NCI-H69 (cell line): ENCODE results near the gene DDX39A.
"Not testable (repeated sequence)": the region's sequence is repeated elsewhere in the genome, so short reads cannot be mapped to it uniquely, and the experiment has no call there.

ENCODE experiments used
- DNase-seq: peaks from one replicate; lab custom pipeline; 2025; lab: John Stamatoyannopoulos, UW

Gene DDX39A

GRCh38 chr19:14385492-14385891 is 33.6 kb downstream of the DDX39A start:
- no peak for DNase-seq

- no peak for DNase-seq
These were observed 35.2 kb downstream of the DDX39A start for GRCh38 chr19:14383661-14384555.

GRCh38 chr19:14381689-14382474 is 37.3 kb downstream of the DDX39A start:
- no peak for DNase-seq

GRCh38 chr19:14379294-14380065 is 39.7 kb downstream of the DDX39A start:
- DNase-seq: no peak

- no peak for DNase-seq
These were observed 40.3 kb downstream of the DDX39A start for GRCh38 chr19:14378890-14379289.

- peak; percentile 38 for DNase-seq
These were observed 41.2 kb downstream of the DDX39A start for GRCh38 chr19:14377883-14378328.

- peak; percentile 54 for DNase-seq
These were observed 43.4 kb downstream of the DDX39A start for GRCh38 chr19:14375582-14376291.

- DNase-seq: no peak
These were observed 44.0 kb downstream of the DDX39A start for GRCh38 chr19:14375055-14375581.

- not testable (repeated sequence) for DNase-seq
These were observed 44.8 kb downstream of the DDX39A start for GRCh38 chr19:14374313-14374712.

- DNase-seq: not testable (repeated sequence)
These were observed 46.6 kb downstream of the DDX39A start for GRCh38 chr19:14372384-14373077.

GRCh38 chr19:14371301-14371821 is 47.8 kb downstream of the DDX39A start:
- no peak for DNase-seq

- DNase-seq: no peak
These were observed 48.2 kb downstream of the DDX39A start for GRCh38 chr19:14370940-14371280.

GRCh38 chr19:14370169-14370939 is 48.8 kb downstream of the DDX39A start:
- no peak for DNase-seq

GRCh38 chr19:14369399-14370168 is 49.6 kb downstream of the DDX39A start:
- DNase-seq: no peak

GRCh38 chr19:14368011-14368513 is 51.1 kb downstream of the DDX39A start:
- no peak for DNase-seq

GRCh38 chr19:14367016-14367415 is 52.1 kb downstream of the DDX39A start:
- no peak for DNase-seq

GRCh38 chr19:14366529-14366928 is 52.6 kb downstream of the DDX39A start:
- DNase-seq: peak; percentile 93

- not testable (repeated sequence) for DNase-seq
These were observed 55.1 kb downstream of the DDX39A start for GRCh38 chr19:14364098-14364443.
